ENCODE measurements around the gene ZC3H7B.

Gene ZC3H7B

GRCh38 chr22:41333806-41334205 is 32.5 kb downstream of the ZC3H7B start:
- no peak for DNase-seq

GRCh38 chr22:41334215-41334614 is 32.9 kb downstream of the ZC3H7B start:
- no peak for DNase-seq

GRCh38 chr22:41334951-41335635 is 33.8 kb downstream of the ZC3H7B start:
- DNase-seq, result no peak

GRCh38 chr22:41338614-41339212 is 37.4 kb downstream of the ZC3H7B start:
- DNase-seq, result no peak

- DNase-seq, result no peak
Observed at GRCh38 chr22:41339823-41340222, 38.5 kb downstream of the ZC3H7B start.

GRCh38 chr22:41340357-41340756 is 39.0 kb downstream of the ZC3H7B start:
- no peak for DNase-seq

- no peak for DNase-seq
Observed at GRCh38 chr22:41341012-41341411, 39.7 kb downstream of the ZC3H7B start.

GRCh38 chr22:41341990-41342389 is 40.7 kb downstream of the ZC3H7B start:
- peak; percentile 15 for DNase-seq

GRCh38 chr22:41343300-41343699 is 42.0 kb downstream of the ZC3H7B start:
- no peak for DNase-seq

- DNase-seq, result no peak
Observed at GRCh38 chr22:41343717-41344116, 42.4 kb downstream of the ZC3H7B start.

- no peak for DNase-seq
Observed at GRCh38 chr22:41344189-41344788, 43.0 kb downstream of the ZC3H7B start.

- no peak for DNase-seq
Observed at GRCh38 chr22:41345807-41346335, 44.5 kb downstream of the ZC3H7B start.

GRCh38 chr22:41347066-41347859 is 45.9 kb downstream of the ZC3H7B start:
- no peak for DNase-seq

GRCh38 chr22:41348964-41349484 is 47.7 kb downstream of the ZC3H7B start:
- no peak for DNase-seq

GRCh38 chr22:41350087-41350486 is 48.8 kb downstream of the ZC3H7B start:
- DNase-seq, result no peak

GRCh38 chr22:41351011-41351410 is 49.7 kb downstream of the ZC3H7B start:
- no peak for DNase-seq

- no peak for DNase-seq
Observed at GRCh38 chr22:41352058-41352457, 50.7 kb downstream of the ZC3H7B start.

- DNase-seq, result no peak
Observed at GRCh38 chr22:41353862-41354575, 52.7 kb downstream of the ZC3H7B start.

- no peak for DNase-seq
Observed at GRCh38 chr22:41354979-41355378, 53.7 kb downstream of the ZC3H7B start.

GRCh38 chr22:41355895-41356294 is 54.6 kb downstream of the ZC3H7B start:
- no peak for DNase-seq

- DNase-seq, result no peak
Observed at GRCh38 chr22:41356430-41357028, 55.2 kb downstream of the ZC3H7B start.

- DNase-seq, result no peak
Observed at GRCh38 chr22:41357191-41357590, 55.9 kb downstream of the ZC3H7B start.

Data from NK-92 treated with Interleukin-12 subunit alpha and Interleukin-12 subunit beta, amount 100 ng/mL, for 24 hours (cell line).